GM18870 (cell line): ENCODE measurements around the gene SBF1.
A peak's percentile ranks its signal among the peaks of the same experiment; 100 is the strongest.

Source experiments
- ATAC-seq: cut with Tn5 transposase; IDR thresholded peaks from one replicate; pipeline ENCODE4 v1.9.1; 2021; ENCODE audit warnings: moderate library complexity; ENCODE audit not compliant: unreplicated experiment

Gene SBF1

DNA sequence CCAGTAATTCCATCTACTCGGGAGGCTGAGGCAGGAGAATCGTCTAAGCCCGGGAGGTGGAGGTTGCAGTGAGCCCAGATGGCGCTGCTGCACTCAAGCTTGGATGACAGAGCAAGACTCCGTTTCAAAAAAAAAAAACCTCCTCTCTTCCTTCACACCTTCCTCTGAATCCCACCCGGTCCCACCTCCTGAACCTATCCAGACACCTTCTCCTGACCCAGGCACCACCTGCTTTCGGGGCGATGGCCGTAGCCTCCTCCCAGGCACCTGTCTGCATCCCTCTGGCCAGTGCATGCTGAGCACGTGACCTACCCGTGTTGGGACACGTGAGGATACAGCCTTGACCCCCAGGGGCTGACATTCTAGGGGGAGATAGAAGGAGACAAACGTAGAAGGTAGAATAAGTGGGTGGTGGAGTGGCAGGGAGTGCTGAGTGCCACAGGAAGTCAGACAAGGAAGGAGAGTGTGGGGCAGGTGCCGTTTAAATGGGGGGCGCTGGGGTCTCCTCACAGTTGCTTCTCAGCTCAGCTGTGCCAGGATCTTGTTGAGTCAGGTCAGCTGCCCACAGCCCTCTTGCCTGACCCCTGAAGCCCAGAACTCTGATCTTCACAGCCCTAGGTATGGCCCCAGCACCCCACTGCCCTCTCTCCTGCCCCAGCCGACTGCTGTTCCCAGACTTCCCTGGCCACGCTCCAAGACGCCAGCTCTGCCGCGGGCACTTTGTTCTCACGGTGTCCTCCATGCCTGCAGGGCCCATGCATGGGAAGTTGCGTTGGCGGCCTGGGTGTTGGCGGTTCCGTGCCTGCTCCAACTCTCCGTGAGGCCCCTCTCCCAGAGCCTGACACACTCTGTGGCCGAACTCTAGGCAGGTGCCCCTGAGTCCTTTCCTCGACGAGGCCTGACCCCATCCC is 10.6 kb upstream of the SBF1 start:
- no peak for ATAC-seq

DNA sequence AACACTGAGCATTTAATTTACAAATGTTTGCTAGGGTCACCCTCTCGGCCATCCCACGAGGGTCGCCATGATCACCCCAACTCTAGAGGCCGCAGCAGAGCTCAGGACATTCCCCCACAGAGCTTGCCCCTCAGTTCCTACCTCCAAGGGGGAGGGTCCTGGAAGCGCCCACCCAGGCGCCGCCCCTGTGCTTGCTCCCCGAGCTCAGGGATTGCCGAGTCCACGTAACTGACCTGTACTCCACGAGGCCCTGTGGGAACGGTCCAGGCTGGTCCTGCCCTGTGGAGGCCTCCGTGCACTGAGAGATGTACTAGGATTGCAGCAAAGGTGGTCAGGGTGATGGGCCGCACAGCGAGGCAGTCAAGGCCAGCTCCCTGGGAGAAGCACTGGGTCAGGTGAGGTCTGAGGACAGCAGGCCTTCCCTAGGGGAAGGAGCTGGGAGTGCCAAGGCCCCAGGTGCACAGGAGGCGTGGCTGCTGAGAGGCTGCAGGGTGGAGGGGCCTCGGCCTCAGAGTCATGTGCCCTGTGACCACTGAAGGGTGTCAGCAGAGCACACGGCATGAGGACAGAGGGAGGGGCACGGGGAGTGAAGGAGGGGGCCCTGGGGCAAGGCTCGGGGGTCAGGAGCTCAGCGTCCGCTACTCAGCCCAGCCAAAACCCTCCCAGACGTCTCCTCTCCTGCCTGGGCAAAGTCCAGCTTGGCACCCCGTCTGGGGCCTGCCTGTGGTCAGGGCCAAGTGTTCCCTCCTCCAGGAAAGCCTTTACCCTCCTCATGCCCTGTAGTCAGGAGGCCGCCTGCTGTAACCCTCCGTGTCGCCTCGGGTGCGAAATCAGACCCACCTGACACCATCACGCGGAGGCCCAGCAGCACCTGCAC is 9.4 kb upstream of the SBF1 start:
- no peak for ATAC-seq

DNA sequence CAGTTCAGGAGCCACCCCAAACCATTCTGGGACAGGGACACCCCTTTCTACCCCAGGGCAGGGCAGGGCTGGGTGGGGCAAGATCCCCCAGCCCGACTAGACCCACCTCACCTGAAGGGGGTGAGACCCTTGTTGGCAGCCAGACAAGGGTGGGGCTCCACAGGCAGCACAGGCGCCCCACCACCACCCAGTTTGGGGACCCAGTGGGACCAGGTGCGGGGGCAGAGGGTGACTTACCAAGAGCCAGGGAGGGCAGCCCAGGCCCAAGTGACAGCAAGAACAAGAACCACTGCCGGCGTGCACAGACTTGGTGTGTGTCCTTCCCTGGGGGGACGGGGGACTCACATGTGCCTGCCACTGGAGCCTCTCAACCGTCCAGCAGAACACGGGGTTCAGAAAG is 8.7 kb upstream of the SBF1 start:
- no peak for ATAC-seq

DNA sequence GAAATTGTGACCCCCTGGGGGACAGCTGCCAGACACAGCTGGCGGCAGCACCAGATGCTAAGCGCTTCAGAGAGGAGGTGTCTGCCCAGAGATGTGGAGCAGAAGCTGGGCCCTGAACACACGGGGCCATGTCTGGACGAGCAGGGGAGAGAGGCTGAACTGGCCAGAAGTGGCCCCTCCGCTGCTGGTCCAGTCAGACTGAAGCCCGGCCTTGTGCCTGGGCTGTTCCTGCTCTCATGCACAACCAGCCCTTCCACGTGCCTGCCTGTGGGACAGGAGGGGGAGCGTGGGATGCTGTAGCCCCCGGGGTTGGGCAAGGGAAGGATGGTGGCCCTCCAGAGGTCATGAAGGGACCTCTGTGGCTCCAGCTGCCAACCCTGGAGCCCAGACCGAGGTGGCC is 8.3 kb upstream of the SBF1 start:
- ATAC-seq, result no peak

DNA sequence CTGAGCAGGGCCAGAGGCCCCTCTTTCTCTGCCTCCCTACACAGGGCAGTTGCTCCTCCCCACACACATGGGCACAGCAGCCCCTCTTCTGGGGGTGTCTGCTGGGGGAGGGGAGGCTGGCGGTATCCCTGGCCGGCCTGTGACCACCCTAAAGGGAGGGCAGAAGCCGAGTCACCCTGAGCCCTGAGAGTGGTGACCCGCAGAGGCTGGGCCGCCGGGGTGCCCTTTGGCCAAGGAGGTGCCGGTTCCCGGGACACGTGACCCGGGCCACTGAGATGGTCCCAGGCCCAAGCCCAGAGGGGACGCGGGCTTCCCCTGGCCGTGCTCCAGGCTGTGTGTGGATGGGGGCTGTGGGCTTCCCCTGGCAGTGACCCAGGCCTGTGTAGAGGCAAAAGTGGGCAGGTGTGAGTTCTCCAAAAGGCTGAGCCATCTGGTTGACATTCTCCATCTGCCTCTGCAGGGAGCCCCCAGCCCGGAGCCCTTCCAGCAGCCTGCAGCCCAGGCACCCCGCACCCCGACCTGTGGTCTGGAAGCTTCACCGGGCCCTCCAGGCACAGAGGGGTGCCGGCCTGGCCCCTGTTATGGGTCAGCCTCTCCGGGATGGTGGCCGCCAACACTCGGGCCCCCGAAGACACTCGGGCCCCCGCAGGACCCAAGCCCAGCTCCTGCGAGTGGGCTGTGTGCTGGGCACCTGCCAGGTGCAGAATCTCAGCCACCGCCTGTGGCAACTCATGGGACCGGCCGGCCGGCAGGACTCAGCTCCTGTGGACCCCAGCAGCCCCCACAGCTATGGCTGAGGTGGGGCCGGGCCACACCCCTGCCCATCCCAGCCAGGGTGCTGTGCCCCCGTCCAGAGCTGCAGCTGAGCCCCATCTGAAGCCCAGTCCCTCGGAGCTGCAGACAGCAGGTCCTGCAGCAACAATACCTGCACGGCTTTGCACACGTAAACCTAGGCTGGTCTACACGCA is 7.6 kb upstream of the SBF1 start:
- no peak for ATAC-seq

DNA sequence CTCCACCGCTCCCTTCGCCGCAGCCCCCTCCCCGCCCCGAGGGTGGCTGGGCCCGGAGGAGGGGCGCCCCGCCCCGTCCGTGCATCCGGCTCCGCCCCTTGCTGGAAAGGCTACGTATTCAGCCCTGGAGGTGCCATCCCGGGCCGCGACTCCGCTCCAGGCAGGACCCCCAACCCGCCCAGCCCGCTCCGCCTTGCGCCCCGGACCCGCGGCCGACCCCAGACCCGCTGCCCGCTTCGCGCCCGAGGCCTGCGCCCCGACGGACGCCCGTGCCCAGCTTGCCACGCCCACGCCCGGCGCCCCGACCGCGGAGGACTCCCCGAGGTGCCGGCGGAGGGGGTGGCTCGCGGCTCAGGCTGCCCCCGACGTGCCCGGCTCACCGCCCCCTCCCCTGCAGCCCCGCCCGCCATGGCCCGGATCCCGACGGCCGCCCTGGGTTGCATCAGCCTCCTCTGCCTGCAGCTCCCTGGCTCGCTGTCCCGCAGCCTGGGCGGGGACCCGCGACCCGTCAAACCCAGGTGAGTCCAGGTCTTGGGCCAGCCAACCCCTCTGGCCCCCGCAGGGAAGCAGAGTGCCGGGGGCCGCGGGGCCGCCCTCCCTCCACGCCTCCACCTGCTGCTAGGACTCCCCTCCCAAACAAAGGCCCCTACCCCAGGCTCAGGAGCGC is 6.7 kb upstream of the SBF1 start, which contains the start of gene ADM2:
Gene ADM2, plus strand, starts transcription at position 104 of the 667 bp plus-strand sequence. Its CDS starts 305 bp downstream, at position 409.
- no peak for ATAC-seq

DNA sequence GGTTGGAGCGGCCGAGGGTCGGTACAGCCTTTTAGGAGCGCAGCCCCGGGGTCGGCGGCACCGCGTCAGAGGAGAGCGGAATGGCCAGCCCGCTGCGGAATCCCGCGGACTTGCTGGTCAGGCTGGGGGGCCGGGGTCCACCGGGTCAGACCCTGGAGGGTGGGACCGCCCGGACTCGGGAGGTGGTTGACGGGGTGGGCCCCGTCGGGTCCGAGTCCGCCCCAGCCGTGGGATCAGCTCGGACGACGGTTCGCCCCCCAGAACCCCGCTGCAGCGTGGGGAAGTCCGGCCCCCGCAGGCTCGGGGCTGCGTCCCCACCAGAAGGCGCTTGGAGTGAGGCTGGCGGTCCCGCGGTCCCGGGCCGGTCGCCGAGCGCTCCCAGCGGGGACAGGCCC is 6.2 kb upstream of the SBF1 start:
- no peak for ATAC-seq

DNA sequence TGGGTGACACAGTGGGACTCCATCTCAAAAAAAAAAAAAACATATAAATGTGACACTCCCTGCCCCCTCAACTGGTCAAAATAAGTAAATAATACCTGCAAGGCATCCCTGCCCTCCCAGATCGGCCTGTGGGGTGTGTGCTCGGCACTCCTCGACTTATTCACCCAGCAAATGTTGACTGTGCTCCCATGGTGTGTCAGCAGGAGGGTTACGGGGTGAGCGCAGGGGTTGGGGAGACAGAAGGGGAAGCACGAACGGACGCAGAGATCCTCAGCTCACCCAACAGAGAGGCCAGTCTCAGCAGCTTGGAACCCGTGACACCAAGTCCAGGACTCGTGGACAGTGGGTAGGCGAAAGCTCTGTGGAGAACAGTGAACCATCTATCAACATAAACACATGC is 4.9 kb upstream of the SBF1 start:
- ATAC-seq, result no peak

DNA sequence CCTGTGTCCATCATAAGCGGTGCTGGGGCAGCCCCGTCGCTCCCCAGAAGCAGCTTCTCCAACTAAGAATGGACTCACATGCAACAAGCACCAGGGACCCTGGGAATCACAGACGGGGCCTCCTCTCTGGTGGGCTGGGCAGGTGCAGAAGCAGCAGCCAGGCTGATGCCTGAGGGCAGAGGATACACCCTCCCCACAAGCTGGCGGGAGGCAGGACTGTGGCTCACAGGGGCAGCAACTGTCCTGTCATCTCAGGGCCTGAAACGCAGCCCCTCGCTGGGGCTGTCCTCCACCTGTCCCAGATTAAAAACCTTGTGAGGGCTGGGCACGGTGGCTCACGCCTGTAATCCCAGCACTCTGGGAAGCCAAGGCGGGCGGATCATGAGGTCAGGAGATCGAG is 3.1 kb upstream of the SBF1 start:
- no peak for ATAC-seq

DNA sequence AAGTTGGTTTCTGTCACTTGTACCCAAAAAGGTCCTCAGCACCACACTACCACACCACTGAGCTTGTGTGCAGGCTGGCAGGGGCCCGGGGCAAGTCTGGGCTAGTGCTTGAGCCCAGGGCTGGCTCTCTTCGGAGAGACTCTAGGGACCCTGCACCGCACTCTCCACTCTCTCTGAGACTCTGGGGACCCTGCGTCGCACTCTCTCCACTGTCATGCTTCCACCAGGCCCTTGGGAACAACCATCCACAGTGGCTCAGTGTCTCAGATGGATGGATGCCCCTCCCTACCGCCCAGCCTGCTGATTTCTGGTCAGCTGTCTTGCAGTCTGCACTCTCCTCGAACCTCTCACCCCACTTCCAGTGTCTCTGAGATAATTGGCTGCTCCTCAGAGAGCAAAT is 2.0 kb upstream of the SBF1 start:
- ATAC-seq, result no peak

DNA sequence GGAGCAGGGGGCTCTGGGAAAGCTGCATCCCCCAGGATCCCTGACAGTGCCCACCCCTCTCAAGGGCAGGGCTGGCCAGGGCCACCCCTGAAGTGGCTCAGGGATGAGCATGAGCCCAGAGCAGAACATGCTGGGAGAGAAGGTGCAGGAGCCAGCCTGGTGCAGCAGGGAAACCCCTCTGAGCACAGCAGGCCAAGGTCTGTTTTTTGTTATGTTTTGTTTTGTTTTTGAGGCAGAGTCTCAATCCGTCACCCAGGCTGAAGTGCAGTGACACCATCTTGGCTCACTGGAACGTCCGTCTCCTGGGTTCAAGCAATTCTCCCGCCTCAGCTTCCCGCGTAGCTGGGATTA is 792 bp upstream of the SBF1 start:
- no peak for ATAC-seq

DNA sequence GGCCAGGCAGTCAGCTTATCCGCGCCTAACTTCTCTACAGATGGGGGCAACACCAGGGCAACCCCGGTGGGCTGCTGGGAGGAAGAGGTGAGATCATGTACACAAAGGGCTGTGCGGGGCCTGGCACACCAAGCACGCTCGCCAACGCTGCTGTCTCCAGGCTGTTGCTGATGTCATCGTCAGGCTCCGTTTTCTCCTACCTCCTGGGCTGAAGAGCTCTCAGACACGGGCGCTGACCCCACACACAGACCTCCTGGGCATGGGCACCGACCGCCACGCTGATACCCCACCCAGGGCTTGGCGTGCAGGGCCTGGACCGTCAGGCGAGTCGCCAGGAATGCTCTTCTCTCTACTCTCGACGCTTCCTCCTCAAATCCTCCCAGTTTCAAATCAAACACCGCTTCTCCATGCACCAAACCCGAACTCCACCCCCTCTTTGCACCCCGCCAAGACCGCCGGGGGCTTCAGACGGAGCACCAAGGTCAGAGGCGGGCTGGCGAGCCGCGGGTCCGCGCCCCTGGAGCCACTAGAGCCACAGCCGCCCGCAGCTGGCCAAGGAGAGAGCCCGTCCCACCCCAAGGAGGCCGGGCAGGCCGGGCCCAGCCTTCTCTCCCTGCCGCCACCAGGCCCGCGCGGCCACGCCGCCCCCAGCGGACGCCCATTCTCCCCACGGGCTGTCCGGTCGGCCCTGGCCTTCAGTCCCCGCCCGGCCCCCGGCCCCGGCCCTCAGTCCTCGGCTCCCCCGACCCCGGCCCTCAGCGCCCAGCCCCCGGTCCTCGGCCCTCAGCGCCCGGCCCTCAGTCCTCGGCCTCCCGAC is 772 bp downstream of the SBF1 start:
- ATAC-seq, result no peak

DNA sequence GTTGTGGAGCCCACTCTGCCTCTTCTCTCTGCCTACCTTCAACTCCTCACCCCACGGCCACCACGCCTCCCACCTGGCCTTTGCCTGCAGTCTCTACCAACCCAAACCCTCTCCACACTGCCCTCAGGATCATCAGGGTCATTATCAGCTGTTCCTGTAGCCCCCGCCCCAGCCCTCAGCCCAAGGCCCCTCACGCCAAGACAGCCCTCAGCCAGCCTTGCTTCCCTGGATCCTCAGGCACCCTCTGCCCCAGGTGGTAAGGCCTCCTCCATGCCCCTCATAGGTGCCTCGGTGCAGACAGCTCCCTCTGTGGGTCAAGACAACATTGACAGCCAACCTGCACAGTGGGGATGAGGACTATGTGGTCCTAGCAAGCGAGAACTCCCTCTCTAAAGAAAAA is 1.7 kb downstream of the SBF1 start:
- no peak for ATAC-seq

DNA sequence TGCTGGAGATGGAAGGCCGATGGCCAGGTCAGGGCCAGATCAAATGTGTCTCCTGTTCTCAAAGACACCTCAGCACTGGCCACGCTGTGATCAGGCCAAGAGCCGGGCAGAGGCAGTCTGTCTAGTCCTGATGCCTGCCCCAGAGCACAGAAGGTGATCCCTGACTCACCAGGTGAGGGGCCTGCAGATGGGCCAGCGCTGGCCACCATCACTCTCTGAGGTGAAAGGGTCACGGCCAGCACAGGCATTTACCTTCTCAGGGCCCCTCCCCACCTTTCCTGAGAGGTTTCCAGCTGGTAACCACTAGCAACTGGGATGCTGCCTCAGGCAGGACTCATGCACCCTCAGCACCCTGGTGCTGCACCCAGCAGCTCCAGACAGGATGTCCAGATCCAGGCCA is 2.9 kb downstream of the SBF1 start:
- ATAC-seq, result no peak

DNA sequence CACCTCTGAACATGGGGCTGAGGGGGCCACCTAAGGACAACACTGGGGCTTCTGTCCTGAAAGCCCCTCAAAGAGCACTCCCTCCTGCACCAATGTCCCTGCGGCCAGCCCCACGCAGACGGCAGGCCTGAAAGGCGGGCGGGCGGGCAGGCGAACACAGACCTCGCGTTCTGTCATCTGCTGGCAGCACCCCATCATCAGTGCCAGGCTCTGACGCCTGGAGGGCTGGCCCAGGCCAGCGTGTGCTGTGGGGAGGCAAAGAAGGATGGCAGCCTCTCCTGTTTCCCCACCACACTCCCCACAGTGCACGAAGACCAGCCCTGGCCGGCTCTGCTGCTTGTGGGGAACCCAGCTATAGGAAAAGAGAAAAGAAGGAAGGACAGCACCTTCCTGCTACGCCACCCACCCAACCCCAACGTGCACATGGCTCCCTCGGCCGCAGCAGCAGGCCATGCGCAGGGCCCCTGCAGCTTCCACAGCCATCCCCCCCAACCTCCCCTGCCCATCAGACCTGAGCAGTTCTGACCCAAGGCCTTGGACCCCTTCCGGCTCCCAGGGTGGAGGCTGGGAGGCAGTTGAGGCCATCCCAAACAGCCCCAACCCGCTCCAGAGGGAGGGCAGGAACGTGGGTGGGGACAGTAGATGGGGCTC is 3.5 kb downstream of the SBF1 start:
- no peak for ATAC-seq

DNA sequence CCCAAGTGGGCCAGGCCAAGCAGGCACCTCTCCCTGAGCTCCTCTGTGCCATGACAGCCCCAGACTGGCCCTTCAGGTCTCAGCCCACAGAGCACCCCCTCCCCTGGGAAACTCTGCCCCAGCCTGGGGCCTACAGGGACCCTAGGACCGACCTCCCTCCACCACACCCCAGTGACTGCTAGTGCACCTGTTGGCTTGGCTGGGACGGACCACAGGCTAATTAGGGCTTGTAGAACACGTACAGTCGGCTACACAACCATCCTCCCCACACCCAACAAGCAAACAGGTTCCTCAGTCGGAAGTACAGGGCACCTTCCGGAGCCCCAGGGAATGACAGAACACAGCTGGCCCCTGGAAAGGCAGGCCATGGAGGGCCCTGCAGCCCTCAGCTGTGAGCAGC is 4.3 kb downstream of the SBF1 start:
- ATAC-seq, result no peak

DNA sequence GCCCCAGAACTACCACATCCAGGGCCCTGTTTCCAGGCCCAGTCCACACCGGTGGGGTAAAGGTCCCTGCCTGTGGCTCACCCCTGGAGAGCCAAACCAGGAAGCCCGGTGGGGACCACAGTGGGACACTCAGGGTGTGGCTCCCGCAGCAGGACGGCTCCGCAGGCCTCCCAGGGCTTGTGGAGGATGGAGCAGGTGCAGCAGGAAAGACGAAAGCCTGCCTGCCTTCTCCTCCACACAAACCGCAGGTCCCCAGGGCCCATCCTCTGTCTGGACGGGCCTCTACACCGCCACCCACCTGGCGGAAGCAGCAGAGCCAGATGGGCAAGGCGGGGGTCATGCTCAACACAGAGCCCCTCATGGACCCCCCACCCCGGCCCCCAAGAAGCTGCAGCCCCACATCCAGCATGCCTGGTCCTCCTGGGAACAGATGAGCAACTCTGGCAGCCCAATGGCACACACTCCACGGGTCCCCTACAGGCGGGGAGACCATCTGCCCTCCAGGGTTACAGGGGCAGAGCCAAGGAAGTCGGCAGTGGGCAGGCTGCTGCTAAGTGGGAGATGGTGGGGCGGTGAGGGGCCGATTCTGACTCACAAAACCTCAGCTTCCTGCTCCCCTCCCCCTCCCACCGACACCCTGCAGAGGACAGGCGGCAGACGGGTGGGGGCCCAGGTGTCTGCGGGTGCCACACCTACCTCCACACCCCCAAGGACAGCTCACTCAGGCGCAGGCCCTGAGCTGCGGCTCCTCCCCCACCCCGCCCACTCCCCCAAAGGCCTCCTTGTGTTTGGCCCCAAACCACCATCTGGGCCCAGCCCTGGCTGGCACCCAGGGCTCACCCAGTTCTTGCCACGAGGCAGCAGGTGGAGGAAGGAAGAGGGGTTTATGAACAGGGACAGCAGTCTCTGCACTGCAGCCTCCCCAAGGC is 5.2 kb downstream of the SBF1 start:
- ATAC-seq, result peak; percentile 39

DNA sequence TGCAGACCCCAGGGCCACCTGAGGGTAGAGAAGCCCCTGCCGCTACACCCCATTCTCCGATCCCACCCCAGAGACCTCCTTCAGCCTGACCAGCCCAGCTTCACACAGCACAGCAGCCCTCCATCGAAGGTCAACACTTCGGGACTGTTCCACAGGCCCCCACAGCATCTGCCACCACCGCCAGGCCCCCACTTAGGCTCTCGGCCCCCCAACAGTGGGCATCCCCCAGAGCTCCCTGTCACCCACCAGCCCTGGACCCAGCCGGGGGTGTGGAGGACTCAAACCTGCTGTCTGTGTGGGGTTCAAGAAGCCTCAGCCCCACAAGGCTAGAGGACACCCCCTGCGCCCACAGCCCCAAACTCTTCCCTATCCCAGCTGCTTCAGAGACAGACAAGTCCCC is 6.2 kb downstream of the SBF1 start:
- ATAC-seq, result no peak
